Germinal center (tissue), 1 donor: ENCODE results near the gene TMEM125.

Experiments
- DNase-seq: peaks from one replicate; pipeline ENCODE4 v3.0.0; 2012; ENCODE audit warnings: mixed read lengths, low spot score

TMEM125 gene

DNA sequence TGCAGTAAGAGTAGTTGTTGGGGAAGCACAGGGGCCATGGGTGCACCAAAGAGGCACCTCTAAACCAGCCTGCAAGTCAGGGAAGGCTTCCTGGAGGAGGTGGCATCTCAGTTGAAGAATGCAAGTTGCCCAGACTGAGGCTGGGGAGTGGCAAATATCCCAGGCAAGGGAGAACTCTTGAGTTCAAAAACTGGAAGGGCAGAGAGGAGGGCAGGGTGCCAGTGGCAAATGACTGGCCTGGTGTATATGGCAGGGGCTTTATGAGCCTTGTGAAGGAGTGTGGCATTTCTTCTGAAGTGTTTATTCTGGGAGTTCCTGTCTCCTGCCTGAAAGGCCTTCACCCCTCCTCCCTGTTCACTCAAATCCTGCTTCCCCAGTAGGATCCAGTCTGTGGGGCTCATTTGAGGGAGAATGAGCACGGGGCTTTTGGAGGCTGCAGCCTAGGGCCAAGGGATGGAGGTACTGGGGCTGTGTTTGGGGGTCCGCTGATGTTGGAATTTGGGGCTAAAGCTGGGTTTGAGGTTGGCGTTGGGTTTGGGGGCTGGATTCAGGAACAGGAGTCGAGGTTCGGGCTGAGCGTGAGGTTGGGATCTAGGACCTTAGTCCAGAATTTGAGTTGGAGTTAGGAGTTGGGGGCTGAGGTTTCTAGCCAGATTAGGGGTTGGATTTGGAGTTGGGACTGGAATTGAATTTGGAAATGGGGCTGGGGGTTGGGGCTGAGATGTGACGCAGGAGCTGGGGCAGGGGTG is at the start of gene TMEM125:
TMEM125 (plus strand) TSS at position 357 of the 749 bp plus-strand sequence. CDS start 2,740 bp downstream, outside the sequence.
- DNase-seq, result no peak

DNA sequence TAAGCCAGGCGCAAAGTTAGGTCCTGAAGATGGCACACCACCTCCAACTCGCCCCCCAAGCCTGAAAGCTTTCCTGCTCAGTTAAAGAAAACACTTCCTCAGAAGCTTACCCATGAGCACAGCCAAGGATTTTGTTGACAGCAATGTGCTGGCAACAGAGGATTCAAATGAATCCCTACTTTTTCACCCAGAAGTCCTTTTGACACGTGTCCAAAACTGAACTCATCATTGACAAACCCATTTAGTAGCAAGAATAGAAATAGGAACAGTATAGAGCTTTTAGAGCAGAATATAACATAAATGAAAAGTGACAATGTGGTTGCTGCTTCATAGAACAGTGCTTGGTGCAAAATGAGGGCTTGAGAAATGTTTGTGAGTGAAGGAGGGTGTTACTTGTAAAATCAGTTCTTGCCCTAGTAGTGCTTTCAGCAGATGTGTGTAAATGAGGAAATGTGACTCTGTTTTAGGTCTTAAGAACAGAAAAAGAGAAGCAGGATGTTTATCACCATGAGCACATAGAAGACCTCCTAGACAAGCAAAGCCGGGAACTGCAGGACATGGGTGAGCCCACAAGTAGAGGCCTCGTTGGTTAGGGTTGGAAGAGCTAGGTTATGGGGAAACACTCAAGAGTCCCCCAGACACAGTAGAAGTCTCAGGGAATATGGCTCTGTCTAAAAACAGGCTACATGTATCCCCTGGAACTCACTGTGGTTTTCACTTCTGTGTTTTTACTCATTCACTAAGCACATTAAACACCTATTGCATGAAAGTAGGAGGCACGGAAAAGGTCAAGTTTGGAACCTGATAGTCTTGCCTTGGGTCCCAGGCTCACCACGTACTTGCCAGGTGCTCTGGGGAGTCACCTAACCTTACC is 48.6 kb upstream of the TMEM125 start:
- DNase-seq, result peak; percentile 39

DNA sequence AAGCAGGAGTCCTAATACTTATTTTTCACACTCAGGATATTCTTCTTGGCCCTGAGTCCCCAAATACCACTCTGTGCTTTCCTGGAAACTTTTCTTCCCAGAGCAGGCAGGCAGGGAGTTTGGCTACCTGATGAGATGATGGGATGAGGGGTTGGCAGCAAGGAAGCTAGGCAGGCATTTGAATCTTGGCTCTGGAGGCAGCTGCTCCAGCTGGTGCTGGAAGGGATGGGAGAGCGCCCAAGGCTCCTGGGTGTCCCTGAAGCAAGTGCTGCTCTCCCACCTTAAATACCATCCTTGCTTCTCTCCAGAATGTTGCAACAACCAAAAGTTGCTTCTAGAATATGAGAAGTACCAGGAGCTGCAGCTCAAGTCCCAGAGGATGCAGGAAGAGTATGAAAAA is 48.0 kb upstream of the TMEM125 start:
- no peak for DNase-seq

GRCh38 chr1:43222879-43223278 is 46.9 kb upstream of the TMEM125 start:
- DNase-seq, result no peak

- no peak for DNase-seq
These were observed 44.6 kb upstream of the TMEM125 start for GRCh38 chr1:43225168-43225567.

- DNase-seq, result peak; percentile 79
These were observed 42.5 kb upstream of the TMEM125 start for GRCh38 chr1:43227143-43227764.

- DNase-seq, result no peak
These were observed 39.7 kb upstream of the TMEM125 start for GRCh38 chr1:43229826-43230780.

- no peak for DNase-seq
These were observed 37.7 kb upstream of the TMEM125 start for GRCh38 chr1:43232074-43232473.

DNA sequence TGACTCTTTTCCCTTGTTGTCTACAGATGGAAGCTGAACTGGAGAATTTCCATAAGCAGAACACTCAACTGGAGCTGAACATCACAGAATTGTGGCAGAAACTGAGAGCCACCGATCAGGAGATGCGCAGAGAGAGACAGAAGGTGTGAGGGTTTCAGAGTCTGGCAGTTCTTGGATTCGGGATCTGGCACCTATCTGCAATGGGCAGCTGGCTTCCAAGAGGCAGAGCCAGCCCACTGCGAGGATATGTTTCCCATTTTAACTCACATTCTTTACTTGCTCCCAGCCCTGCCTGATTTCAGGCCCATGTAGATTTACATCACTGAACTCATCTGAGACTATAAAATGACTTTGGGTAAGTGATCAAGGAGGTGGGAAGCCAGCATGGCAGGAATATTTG is 37.3 kb upstream of the TMEM125 start:
- DNase-seq, result no peak

DNA sequence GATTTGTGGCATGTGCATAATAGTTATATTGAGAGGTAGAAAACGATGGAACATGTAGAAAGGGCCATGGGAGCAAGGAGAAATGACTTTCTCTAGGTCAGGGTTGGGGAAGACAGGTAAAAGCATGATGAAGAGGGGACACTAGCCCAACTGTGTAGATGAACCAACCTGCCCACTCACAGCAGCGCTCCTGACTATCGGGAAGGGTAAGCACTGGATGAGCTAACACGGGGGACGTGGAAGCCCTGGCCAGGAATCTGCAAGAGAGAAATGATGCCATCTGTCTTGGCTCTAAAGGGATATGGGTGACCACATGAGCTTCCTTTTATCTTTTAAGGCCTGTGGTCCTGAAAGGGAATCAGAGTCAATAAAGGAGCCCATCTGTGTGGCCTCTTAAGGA is 36.2 kb upstream of the TMEM125 start:
- no peak for DNase-seq

- DNase-seq, result no peak
These were observed 35.5 kb upstream of the TMEM125 start for GRCh38 chr1:43234267-43234666.

DNA sequence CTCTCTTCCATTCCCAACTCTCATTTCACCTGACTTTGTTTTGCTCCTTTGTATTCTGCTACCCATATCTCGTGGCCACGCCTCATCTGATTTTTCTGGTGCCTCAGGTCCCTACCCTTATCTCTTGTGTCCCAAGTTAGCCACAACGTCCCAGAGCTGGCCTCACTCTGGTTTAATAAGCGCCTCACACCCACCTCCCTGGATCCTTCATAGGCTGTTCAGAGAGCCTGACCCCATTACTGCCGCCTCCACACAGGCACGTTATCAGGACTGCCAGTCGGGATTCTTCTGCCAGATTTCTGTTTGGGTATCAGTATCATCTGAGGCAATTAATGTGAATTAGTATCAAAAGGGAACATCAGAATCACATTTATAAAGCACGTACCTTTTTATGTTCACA is 34.7 kb upstream of the TMEM125 start:
- no peak for DNase-seq

DNA sequence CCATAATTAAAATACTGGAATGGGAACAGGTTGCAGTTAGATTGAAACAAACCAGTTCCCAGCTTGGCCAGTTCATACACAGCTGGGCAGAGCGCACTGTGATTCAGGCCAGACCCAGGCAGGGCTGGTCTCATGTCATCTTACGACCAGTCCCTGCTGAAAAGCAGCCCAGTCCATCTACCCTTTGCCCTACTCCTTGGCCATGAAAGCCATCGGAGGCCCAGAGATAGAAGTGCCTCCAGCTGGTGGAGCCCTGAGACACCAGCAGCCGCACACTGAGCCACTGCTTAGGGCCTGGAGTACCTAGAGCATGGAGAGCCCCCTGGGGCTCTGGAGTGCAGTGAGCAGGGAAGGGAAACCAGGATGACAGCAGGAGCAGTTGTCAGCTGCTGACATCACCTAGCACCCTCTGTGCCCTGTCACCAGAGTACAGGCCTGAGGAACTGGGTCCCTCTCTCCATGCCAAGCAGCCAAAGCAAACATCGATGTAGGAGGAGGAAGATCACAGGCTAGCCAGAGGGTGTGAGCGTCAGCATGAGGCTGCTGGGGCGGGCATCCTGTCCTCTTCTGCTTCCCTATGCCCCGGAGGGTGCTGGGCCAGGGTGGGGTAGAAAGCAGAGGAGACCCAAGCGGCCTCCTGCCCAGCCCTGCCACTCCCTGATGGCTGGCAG is 34.2 kb upstream of the TMEM125 start:
- no peak for DNase-seq

DNA sequence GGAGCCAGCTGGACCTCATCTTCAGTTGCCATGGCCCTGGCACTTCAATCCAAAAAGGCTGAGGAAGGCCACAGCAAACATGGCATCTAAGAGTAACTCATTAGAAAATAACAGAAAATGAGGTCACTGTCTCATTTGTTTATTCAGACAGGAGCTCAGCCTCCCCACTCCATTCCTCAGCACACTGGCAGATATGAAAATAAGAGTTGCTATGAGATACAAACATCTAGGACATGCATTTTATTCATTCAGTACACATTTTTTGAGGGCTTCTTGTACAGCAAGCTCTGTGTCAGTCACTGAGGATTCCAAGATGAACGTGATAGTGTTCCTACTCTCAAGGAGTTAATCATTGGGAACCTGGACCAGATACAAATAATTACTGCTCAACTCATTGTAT is 32.7 kb upstream of the TMEM125 start:
- no peak for DNase-seq

DNA sequence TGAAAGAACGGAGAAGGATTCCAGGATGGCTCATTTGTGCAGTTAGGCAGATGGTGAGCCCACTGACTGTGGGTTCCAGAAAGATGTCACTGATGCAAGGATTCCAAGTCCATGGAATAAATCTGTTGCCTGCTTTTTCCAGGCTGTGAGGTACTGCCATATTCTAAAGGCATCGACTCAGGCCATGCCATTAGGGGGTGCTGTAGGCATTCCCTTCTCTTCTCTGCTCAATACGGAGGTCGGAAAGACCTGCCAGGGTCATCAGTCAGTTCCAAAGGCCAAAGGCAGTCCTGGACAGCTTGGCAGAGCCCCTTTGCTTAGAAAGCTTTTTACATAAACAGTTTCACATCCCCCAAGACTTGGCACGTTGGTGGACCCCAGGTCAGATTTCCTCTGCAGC is 31.7 kb upstream of the TMEM125 start:
- peak; percentile 48 for DNase-seq

GRCh38 chr1:43238991-43239469 is 30.8 kb upstream of the TMEM125 start:
- peak; percentile 46 for DNase-seq

- peak; percentile 78 for DNase-seq
These were observed 30.3 kb upstream of the TMEM125 start for GRCh38 chr1:43239484-43239883.

- DNase-seq, result no peak
These were observed 28.4 kb upstream of the TMEM125 start for GRCh38 chr1:43241413-43241836.

DNA sequence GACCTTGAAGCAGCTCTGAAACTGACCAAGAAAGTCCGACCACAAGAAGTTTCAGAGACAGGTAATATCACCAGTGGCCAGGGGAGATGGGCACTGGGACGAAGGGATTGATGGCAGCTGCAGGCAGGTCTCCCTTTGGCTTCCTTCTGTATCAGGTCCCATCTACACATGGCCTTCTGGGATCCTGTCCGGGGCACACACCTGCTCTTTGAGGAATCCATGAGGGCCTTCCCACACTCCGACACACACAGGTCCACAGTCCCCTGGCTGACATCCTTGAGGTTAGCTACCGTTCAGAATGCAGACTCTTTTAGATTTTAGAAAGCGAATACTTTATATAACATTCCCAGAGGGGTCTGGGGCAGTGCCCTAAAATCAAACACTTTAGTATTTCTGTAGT is 26.5 kb upstream of the TMEM125 start:
- DNase-seq, result no peak

GRCh38 chr1:43246466-43247213 is 23.1 kb upstream of the TMEM125 start:
- no peak for DNase-seq
